Lung (tissue), 12 donors: ENCODE results near the gene SPINT2. TPM values are rescaled to one million over a fixed set of nuclear protein-coding genes. Genes with fewer than 3 reads are reported as not detected.

Experiments
- ATAC-seq: fragments of 200-7000 bp; cut with Tn5 transposase; one replicate; pipeline ENCODE4 v1.9.1; 2020; ENCODE audit warnings: moderate number of reproducible peaks; ENCODE audit not compliant: insufficient read depth, low FRiP score
- DNase-seq, 3 donors: peaks; one replicate each; pipeline ENCODE4 v3.0.0-alpha.2; 2013 to 2017
- H3K27ac ChIP-seq, 2 donors: one replicate each; pipeline ENCODE4 v1.5.1; 2013; ENCODE audit warnings: mild to moderate bottlenecking in 2 of 2, moderate library complexity in 2 of 2, control low read depth in 1 of 2, inconsistent platforms in 1 of 2, low read depth in 1 of 2, low read length in 1 of 2
- H3K27me3 ChIP-seq, 3 donors: one replicate each; pipeline ENCODE4 v1.5.1; 2013; ENCODE audit warnings: low read length in 2 of 3; ENCODE audit not compliant: control insufficient read depth in 3 of 3, insufficient read depth in 3 of 3
- H3K36me3 ChIP-seq, 4 donors: one replicate each; pipeline ENCODE4 v1.5.1; 2013; ENCODE audit warnings: low read length in 4 of 4, mild to moderate bottlenecking in 1 of 4, moderate library complexity in 1 of 4; ENCODE audit not compliant: control insufficient read depth in 4 of 4, insufficient read depth in 4 of 4
- H3K4me1 ChIP-seq, 5 donors: one replicate each; pipeline ENCODE4 v1.5.1; 2013; ENCODE audit warnings: low read length in 5 of 5, mild to moderate bottlenecking in 2 of 5, moderate library complexity in 1 of 5; ENCODE audit not compliant: control insufficient read depth in 5 of 5, insufficient read depth in 5 of 5
- H3K4me3 ChIP-seq: one replicate; pipeline ENCODE4 v1.5.1; 2013; ENCODE audit warnings: mild to moderate bottlenecking, control low read depth, moderate library complexity
- H3K9ac ChIP-seq, 2 donors: one replicate each; pipeline ENCODE4 v1.5.1; 2013; ENCODE audit warnings: low read length in 2 of 2, control low read depth in 1 of 2; ENCODE audit not compliant: insufficient read depth in 1 of 2
- H3K9me3 ChIP-seq, 4 donors: one replicate each; pipeline ENCODE4 v1.5.1; 2013; ENCODE audit warnings: low read length in 3 of 4, mild to moderate bottlenecking in 1 of 4, moderate library complexity in 1 of 4; ENCODE audit not compliant: control insufficient read depth in 4 of 4, insufficient read depth in 3 of 4
- WGBS, 2 donors: extraction: QIAGEN DNeasy Blood & Tissue Kit; methylation state at CpG; one replicate each; pipeline ENCODE4 v1.1.7; 2013; 5-methylcytosine and 5-hydroxymethylcytosine counted together
- polyA plus RNA-seq, 2 donors: library from polyadenylated mRNA; stranded (reverse); fragments of 200-250 nt; gene quantifications; one replicate each; pipeline ENCODE4 v1.2.1, GENCODE V29; 2013
- total RNA-seq, 2 donors: library from RNA; depleted of rRNA in 1 of 2; stranded (reverse); fragments of >200 nt in 1 of 2; gene quantifications; one replicate each; pipeline ENCODE4 v1.2.1, GENCODE V29; 2014 to 2021
- TF ChIP-seq, protein P1 (sequence below): IDR thresholded peaks from 2 replicates; pipeline ENCODE4 v1.5.1; 2012; ENCODE audit warnings: mild to moderate bottlenecking; ENCODE audit errors: control extremely low read depth, extremely low read depth
- donor health status: control.
- donor health status: control.
- donor health status: Bipolar disorder and iron deficiency.
- donor health status: healthy.
- donor health status: DM: yes; HTN: yes; CAD: no.

Gene SPINT2
- total and polyA plus RNA-seq, 4 donors: 145 to 259 (median 247) TPM

DNA sequence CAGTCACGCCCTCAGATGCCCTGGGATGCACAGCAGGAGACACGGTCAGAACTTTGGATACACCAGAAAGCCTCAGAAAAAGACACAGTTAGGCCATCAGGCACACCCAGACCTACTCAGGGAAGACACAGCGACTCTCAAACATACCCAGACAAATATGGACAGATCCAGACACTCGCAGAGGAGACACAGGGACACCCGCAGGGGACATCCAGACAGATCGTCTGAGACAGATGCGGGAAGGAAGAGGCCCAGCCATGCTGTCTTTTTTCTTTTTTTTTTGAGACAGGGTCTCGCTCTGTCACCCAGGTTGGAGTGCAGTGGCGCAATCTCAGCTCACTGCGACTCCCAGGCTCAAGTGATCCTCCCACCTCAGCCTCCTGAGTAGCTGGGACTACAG is 45.2 kb upstream of the SPINT2 start:
- H3K9me3 ChIP-seq: peaks cover 0 to 2% (median 0%) of the 10 kb centered on the region in 4 donors
- TF ChIP-seq, protein P1, sequence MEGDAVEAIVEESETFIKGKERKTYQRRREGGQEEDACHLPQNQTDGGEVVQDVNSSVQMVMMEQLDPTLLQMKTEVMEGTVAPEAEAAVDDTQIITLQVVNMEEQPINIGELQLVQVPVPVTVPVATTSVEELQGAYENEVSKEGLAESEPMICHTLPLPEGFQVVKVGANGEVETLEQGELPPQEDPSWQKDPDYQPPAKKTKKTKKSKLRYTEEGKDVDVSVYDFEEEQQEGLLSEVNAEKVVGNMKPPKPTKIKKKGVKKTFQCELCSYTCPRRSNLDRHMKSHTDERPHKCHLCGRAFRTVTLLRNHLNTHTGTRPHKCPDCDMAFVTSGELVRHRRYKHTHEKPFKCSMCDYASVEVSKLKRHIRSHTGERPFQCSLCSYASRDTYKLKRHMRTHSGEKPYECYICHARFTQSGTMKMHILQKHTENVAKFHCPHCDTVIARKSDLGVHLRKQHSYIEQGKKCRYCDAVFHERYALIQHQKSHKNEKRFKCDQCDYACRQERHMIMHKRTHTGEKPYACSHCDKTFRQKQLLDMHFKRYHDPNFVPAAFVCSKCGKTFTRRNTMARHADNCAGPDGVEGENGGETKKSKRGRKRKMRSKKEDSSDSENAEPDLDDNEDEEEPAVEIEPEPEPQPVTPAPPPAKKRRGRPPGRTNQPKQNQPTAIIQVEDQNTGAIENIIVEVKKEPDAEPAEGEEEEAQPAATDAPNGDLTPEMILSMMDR: no peak
- no peak for ATAC-seq
- no peak overlapping the region for H3K9ac ChIP-seq
- no peak overlapping the region for H3K4me3 ChIP-seq
- no peak for DNase-seq
- H3K27ac ChIP-seq: no peak overlapping the region
- H3K27me3 ChIP-seq: peaks cover 3 to 12% (median 6%) of the 10 kb centered on the region in 3 donors
- H3K36me3 ChIP-seq: no peaks in the 10 kb centered on the region
- WGBS, 2 donors: 86 to 91% methylated on average over 10 of the region's 10 CpGs
- peaks cover 0 to 6% (median under 1%) of the 10 kb centered on the region in 5 donors for H3K4me1 ChIP-seq

DNA sequence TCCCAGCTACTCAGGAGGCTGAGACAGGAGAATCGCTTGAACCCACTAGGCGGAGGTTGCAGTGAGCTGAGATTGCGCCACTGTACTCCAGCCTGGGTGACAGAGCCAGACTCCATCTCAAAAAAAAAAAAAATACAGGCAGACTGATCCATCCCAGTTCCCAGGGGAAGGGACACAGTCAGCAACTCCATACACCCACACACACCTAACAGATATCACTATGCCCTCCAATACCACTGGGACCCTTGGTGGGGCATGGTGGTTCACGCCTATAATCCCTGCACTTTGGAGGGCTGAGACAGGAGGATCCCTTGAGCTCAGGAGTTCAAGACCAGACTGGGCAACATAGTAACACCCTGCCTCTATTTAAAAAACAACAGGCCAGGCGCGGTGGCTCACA is 43.0 kb upstream of the SPINT2 start:
- no peak for DNase-seq
- WGBS, 2 donors: 92 to 93% methylated on average over 6 of the region's 6 CpGs
- peaks cover 0 to 1% (median 0%) of the 10 kb centered on the region in 4 donors for H3K9me3 ChIP-seq
- ATAC-seq: no peak
- H3K4me1 ChIP-seq: peaks cover 0 to 8% (median 4%) of the 10 kb centered on the region in 5 donors
- H3K27me3 ChIP-seq: peaks cover 3 to 12% (median 6%) of the 10 kb centered on the region in 3 donors
- no peak overlapping the region for H3K27ac ChIP-seq
- H3K4me3 ChIP-seq: no peak overlapping the region
- no peak overlapping the region for H3K9ac ChIP-seq
- H3K36me3 ChIP-seq: no peaks in the 10 kb centered on the region
- TF ChIP-seq, protein P1: no peak

DNA sequence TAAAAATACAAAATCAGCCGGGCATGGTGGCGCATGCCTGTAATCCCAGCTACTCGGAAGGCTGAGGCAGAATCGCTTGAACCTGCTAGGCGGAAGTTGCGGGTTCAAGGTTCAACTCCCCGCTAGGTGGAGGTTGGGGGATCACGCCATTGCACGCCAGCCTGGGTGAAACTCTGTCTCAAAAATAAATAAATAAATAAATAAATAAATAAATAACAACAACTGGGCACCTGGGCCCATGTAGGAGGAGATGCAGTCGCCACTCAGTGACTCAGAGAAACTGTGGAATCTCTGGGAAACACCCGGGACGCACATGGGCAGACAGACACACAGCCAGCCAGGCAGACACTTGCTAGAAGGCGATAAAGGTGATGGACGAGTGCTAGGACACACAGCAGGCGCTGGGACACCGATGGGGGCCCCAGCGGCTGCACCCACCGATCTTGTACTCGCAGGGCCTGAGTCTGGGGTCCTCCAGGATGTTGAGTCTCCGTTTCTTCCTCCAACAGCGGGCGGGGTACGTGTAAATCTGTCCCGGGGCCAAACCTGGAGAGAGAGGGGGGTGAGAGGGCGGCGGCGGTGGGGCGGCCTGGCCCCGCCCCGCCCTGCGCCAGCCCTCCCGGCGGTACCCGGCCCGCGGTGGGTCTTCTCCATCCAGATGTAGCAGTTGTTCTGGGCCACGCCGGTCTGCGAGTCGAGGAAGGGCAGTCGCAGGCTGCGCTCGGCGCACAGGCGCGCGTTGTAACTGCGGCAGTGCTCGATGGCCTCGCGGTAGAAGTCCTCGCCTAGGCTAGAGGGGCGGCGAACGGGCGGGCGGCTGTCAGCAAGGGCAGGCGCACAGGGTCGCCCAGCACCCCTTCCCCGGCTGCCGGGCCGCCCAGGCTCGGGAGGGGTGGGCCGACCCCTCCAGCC is 42.2 kb upstream of the SPINT2 start:
- DNase-seq (no peak), ATAC-seq (no peak)
- Histone ChIP-seq H3K27ac (no peak overlapping the region), H3K36me3 (no peaks in the 10 kb centered on the region), H3K9ac (no peak overlapping the region), H3K4me3 (no peak overlapping the region), H3K9me3 (peaks cover 0 to 5% (median 0%) of the 10 kb centered on the region in 4 donors), H3K4me1 (peaks cover 0 to 8% (median 4%) of the 10 kb centered on the region in 5 donors), H3K27me3 (peaks cover 3 to 12% (median 6%) of the 10 kb centered on the region in 3 donors)
- TF ChIP-seq, protein P1: no peak
- WGBS, 2 donors: 48 to 49% methylated on average over 58 to 64 of the region's 64 CpGs
